CD14-positive monocyte (primary cell): ENCODE measurements around the gene CD55. TPM values are rescaled to one million over a fixed set of nuclear protein-coding genes. Genes with fewer than 3 reads are reported as not detected.
A peak's percentile ranks its signal among the peaks of the same experiment; 100 is the strongest.

Experiments
- DNase-seq, 3 donors: peaks; one replicate each; pipeline ENCODE4 v3.0.0-alpha.2; 2011 to 2022
- H2AFZ ChIP-seq: 2 replicates; pipeline ENCODE4 v1.6.0; 2012; ENCODE audit warnings: mild to moderate bottlenecking, low read depth, low read length, inconsistent platforms; ENCODE audit not compliant: insufficient read depth, poor library complexity, severe bottlenecking
- H3K27ac ChIP-seq, 2 donors: 1 replicate in 1 of 2; 2 replicates in 1 of 2; pipeline ENCODE4 v1.5.1; 2012 to 2013; ENCODE audit warnings: low read length in 2 of 2, control low read depth in 1 of 2, inconsistent platforms in 1 of 2, low read depth in 1 of 2, mild to moderate bottlenecking in 1 of 2
- H3K27me3 ChIP-seq, 2 donors: one replicate each; pipeline versions ENCODE4 v1.6.0 to v1.6.1; 2011 to 2013; ENCODE audit warnings: low read length in 2 of 2; ENCODE audit not compliant: control insufficient read depth in 2 of 2, insufficient read depth in 2 of 2
- H3K36me3 ChIP-seq, 2 donors: replicated peaks in 1 of 2; 1 replicate in 1 of 2; 2 replicates in 1 of 2; pipeline versions ENCODE4 v1.5.1 to v1.6.1; 2012 to 2013; ENCODE audit warnings: low read length in 2 of 2, control low read depth in 1 of 2, inconsistent platforms in 1 of 2, mild to moderate bottlenecking in 1 of 2; ENCODE audit not compliant: insufficient read depth in 2 of 2, control insufficient read depth in 1 of 2
- H3K4me1 ChIP-seq, 2 donors: 1 replicate in 1 of 2; 2 replicates in 1 of 2; pipeline versions ENCODE4 v1.5.1 to v1.6.1; 2012 to 2013; ENCODE audit warnings: low read length in 2 of 2, control low read depth in 1 of 2, inconsistent platforms in 1 of 2, mild to moderate bottlenecking in 1 of 2, moderate library complexity in 1 of 2; ENCODE audit not compliant: insufficient read depth in 2 of 2, control insufficient read depth in 1 of 2
- H3K4me2 ChIP-seq: replicated peaks from 2 replicates; pipeline ENCODE3; 2012; ENCODE audit warnings: low read length, moderate library complexity, mild to moderate bottlenecking; ENCODE audit not compliant: poor library complexity, severe bottlenecking; ENCODE audit errors: extremely low read depth
- H3K4me3 ChIP-seq, 3 experiments: fragments of 200-600 bp in 1 of 3; sonication (generic) in 1 of 3; replicated peaks in 1 of 3; 1 replicate in 2 of 3; 2 replicates in 1 of 3; pipeline ENCODE4 v1.5.1; 2011 to 2013; ENCODE audit warnings: low read length in 3 of 3, mild to moderate bottlenecking in 3 of 3, control low read depth in 2 of 3, low read depth in 2 of 3, inconsistent platforms in 1 of 3, moderate library complexity in 1 of 3
- H3K79me2 ChIP-seq: 2 replicates; pipeline ENCODE4 v1.6.0; 2012; ENCODE audit warnings: mild to moderate bottlenecking, control low read depth, inconsistent platforms, low read length, moderate library complexity; ENCODE audit not compliant: insufficient read depth
- H3K9ac ChIP-seq: 2 replicates; pipeline ENCODE4 v1.6.0; 2017; ENCODE audit warnings: low read length, mild to moderate bottlenecking; ENCODE audit not compliant: insufficient read depth, poor library complexity, severe bottlenecking
- H3K9me3 ChIP-seq, 2 donors: replicated peaks in 1 of 2; 1 replicate in 1 of 2; 2 replicates in 1 of 2; pipeline versions ENCODE4 v1.5.1 to v1.6.1; 2012 to 2013; ENCODE audit warnings: low read length in 2 of 2, control low read depth in 1 of 2; ENCODE audit not compliant: control insufficient read depth in 1 of 2, insufficient read depth in 1 of 2
- H4K20me1 ChIP-seq: 2 replicates; pipeline ENCODE4 v1.6.0; 2012; ENCODE audit warnings: mild to moderate bottlenecking, low read length, control low read depth, moderate library complexity; ENCODE audit not compliant: insufficient read depth
- H3K27ac Mint-ChIP-seq, 7 donors: one replicate each; pipeline ENCODE4 v1.8.0; 2020; ENCODE audit warnings: mild to moderate bottlenecking in 7 of 7, mixed read lengths in 7 of 7, moderate library complexity in 6 of 7, inconsistent platforms in 2 of 7
- H3K27me3 Mint-ChIP-seq, 3 donors: one replicate each; pipeline ENCODE4 v1.8.0; 2021 to 2022; ENCODE audit warnings: low read depth in 3 of 3, mild to moderate bottlenecking in 3 of 3, mixed read lengths in 3 of 3, moderate library complexity in 3 of 3, inconsistent platforms in 1 of 3
- H3K36me3 Mint-ChIP-seq, 2 donors: one replicate each; pipeline ENCODE4 v1.8.0; 2020; ENCODE audit warnings: mixed read lengths in 2 of 2, inconsistent platforms in 1 of 2, mild to moderate bottlenecking in 1 of 2
- H3K4me1 Mint-ChIP-seq: one replicate; pipeline ENCODE4 v1.8.0; 2020; ENCODE audit warnings: mild to moderate bottlenecking, mixed read lengths
- H3K4me3 Mint-ChIP-seq, 2 donors: one replicate each; pipeline ENCODE4 v1.8.0; 2020; ENCODE audit warnings: mild to moderate bottlenecking in 2 of 2, mixed read lengths in 2 of 2, moderate library complexity in 1 of 2
- H3K9me3 Mint-ChIP-seq, 7 donors: one replicate each; pipeline ENCODE4 v1.8.0; 2020 to 2022; ENCODE audit warnings: mixed read lengths in 7 of 7, mild to moderate bottlenecking in 6 of 7, moderate library complexity in 6 of 7, inconsistent platforms in 2 of 7
- CTCF ChIP-seq: fragments of 200-600 bp; IDR thresholded peaks from one replicate; pipeline ENCODE4 v1.8.0; 2022; ENCODE audit warnings: antibody characterized with exemption, mild to moderate bottlenecking
- WGBS: methylation state at CpG from one replicate; pipeline ENCODE4 v1.1.5; 2013; ENCODE audit warnings: missing lambda C conversion rate; ENCODE audit not compliant: insufficient coverage; 5-methylcytosine and 5-hydroxymethylcytosine counted together
- intact Hi-C, 2 donors: fragments of 100-400 bp; cut with micrococcal nuclease; formaldehyde crosslinking; loops; one replicate each; pipeline versions ENCODE4 v1.15.0 to v1.15.1; 2023
- polyA plus RNA-seq, 3 donors: library from polyadenylated mRNA; depleted of rRNA in 1 of 3; unstranded in 2 of 3; stranded (reverse) in 1 of 3; fragments of 300-500 nt in 2 of 3; fragments of >200 nt in 1 of 3; fragmentation: Illumina TruSeq in 2 of 3; gene quantifications; 1 replicate in 2 of 3; 2 replicates in 1 of 3; pipeline ENCODE4 v1.2.3, GENCODE V29; 2012 to 2021

CD55 gene
- polyA plus RNA-seq, 3 donors: 171 to 221 (median 182) TPM

- Histone ChIP-seq H3K27ac (no peak overlapping the region), H2AFZ (no peak overlapping the region)
- no peak overlapping the region for H3K4me3 Mint-ChIP-seq
Observed at GRCh38 chr1:207300970-207301369, 20.5 kb upstream of the CD55 start.

GRCh38 chr1:207302618-207303393 lies 18.7 kb upstream of the CD55 start:
- no peak for TF ChIP-seq CTCF
- Histone ChIP-seq H3K79me2 (no peaks in the 10 kb centered on the region), H3K4me1 (peaks cover 16 to 18% of the 10 kb centered on the region in 2 donors), H3K9ac (no peak overlapping the region), H3K27ac (no peak overlapping the region), H3K27me3 (no peaks in the 10 kb centered on the region), H3K4me2 (no peak overlapping the region), H4K20me1 (no peaks in the 10 kb centered on the region), H3K4me3 (no peak overlapping the region), H3K36me3 (no peaks in the 10 kb centered on the region), H2AFZ (no peak overlapping the region), H3K9me3 (no peaks in the 10 kb centered on the region)
- no CpG with 5 or more reads among the region's 1 CpG for WGBS
- Mint-ChIP-seq H3K27me3 (peaks cover 0 to 3% (median 0%) of the 10 kb centered on the region in 3 donors), H3K4me3 (no peak overlapping the region), H3K27ac (peak overlapping the region in 2 of 7 donors; percentile 11 to 19), H3K36me3 (no peaks in the 10 kb centered on the region), H3K9me3 (peaks cover 0 to 5% (median 4%) of the 10 kb centered on the region in 7 donors), H3K4me1 (peaks cover 25% of the 10 kb centered on the region)
- intact Hi-C loops: no loop called here
- no peak for DNase-seq

More at GRCh38 chr1:207300970-207301369, 20.5 kb upstream of the CD55 start:
- no peaks in the 10 kb centered on the region for H3K36me3 ChIP-seq
- intact Hi-C loops: no loop called here
- H3K4me1 ChIP-seq: peaks cover 16 to 20% of the 10 kb centered on the region in 2 donors
- H4K20me1 ChIP-seq: no peaks in the 10 kb centered on the region
- Mint-ChIP-seq H3K27ac (no peak overlapping the region), H3K4me1 (peaks cover 22% of the 10 kb centered on the region), H3K36me3 (no peaks in the 10 kb centered on the region), H3K27me3 (peaks cover 0 to 3% (median 0%) of the 10 kb centered on the region in 3 donors), H3K9me3 (peaks cover 0 to 5% (median 4%) of the 10 kb centered on the region in 7 donors)
- no peak for TF ChIP-seq CTCF
- H3K79me2 ChIP-seq: no peaks in the 10 kb centered on the region
- H3K9me3 ChIP-seq: no peaks in the 10 kb centered on the region
- no peaks in the 10 kb centered on the region for H3K27me3 ChIP-seq
- H3K9ac ChIP-seq: no peak overlapping the region
- H3K4me3 ChIP-seq: no peak overlapping the region
- DNase-seq: no peak
- H3K4me2 ChIP-seq: no peak overlapping the region
